K562 (cell line): ENCODE data around the gene PAQR7. TPM values are rescaled to one million over a fixed set of nuclear protein-coding genes. Genes with fewer than 3 reads are reported as not detected.
A peak's percentile ranks its signal among the peaks of the same experiment; 100 is the strongest.

Source experiments
- ATAC-seq: fragments of 200-7000 bp; cut with Tn5 transposase; 3 replicates; pipeline ENCODE4 v1.9.1; 2020; ENCODE audit warnings: moderate library complexity
- BruUV-seq: library from RNA; stranded (reverse); fragments of 400-500 nt; replicated peaks from 2 replicates; lab custom pipeline; 2021; lab: Mats Ljungman, UMichigan
- CTCF ChIA-PET: fragments of 300-600 bp; formaldehyde crosslinking; extraction: SDS; loops from one replicate; lab custom pipeline; 2021; ENCODE audit warnings: low intra/inter-chr PET ratio; lab: Yijun Ruan, JAX
- POLR2A ChIA-PET: fragments of 300-600, 350-650 bp; sonication (Branson Sonifier 250); formaldehyde crosslinking; extraction: SDS; loops from one replicate; lab custom pipeline; 2021; ENCODE audit warnings: antibody characterized with exemption, inconsistent platforms; lab: Yijun Ruan, JAX
- DNase-seq, 4 experiments: peaks; one replicate each; pipeline versions ENCODE4 v3.0.0 to v3.0.0-alpha.2; 2011 to 2018; ENCODE audit warnings: low spot score in 3 of 4, mixed read lengths in 3 of 4; ENCODE audit errors: extremely low read depth in 1 of 4
- FAIRE-seq: peaks from 2 replicates; lab custom pipeline; 2011; peaks lifted over from hg19 to GRCh38; lab: Jason Lieb, UNC
- H2AFZ ChIP-seq: 2 replicates; pipeline ENCODE4 v1.6.0; 2011; ENCODE audit warnings: low read depth, low read length, control low read depth, inconsistent platforms
- H3K27ac ChIP-seq: fragments of 200-600 bp; 3 replicates; pipeline ENCODE4 v1.8.0; 2011; ENCODE audit warnings: low read depth, mild to moderate bottlenecking, control low read depth, inconsistent platforms, low read length, moderate library complexity, mixed read lengths; ENCODE audit errors: extremely low read depth
- H3K27me3 ChIP-seq, 2 experiments: fragments of 300-600 bp in 1 of 2; 2 replicates in 1 of 2; 3 replicates in 1 of 2; pipeline versions ENCODE4 v1.6.0 to v1.8.0; 2011; ENCODE audit warnings: inconsistent platforms in 2 of 2, low read length in 2 of 2, mild to moderate bottlenecking in 1 of 2, mixed read lengths in 1 of 2, moderate library complexity in 1 of 2; ENCODE audit not compliant: control insufficient read depth in 2 of 2, insufficient read depth in 2 of 2
- H3K36me3 ChIP-seq: fragments of 300-600 bp; 3 replicates; pipeline ENCODE4 v1.8.0; 2011; ENCODE audit warnings: mild to moderate bottlenecking, low read length, inconsistent platforms; ENCODE audit not compliant: control insufficient read depth, insufficient read depth
- H3K4me1 ChIP-seq, 2 experiments: fragments of 200-600 bp in 1 of 2; replicated peaks in 1 of 2; 2 replicates in 1 of 2; 3 replicates in 1 of 2; pipeline versions ENCODE4 v1.5.1 to v1.8.0; 2011; ENCODE audit warnings: inconsistent platforms in 2 of 2, low read length in 2 of 2, mild to moderate bottlenecking in 1 of 2, mixed read lengths in 1 of 2, moderate library complexity in 1 of 2; ENCODE audit not compliant: control insufficient read depth in 2 of 2, insufficient read depth in 2 of 2
- H3K4me2 ChIP-seq: 2 replicates; pipeline ENCODE4 v1.6.1; 2011; ENCODE audit warnings: low read length, control low read depth, inconsistent platforms, mixed read lengths; ENCODE audit not compliant: insufficient read depth
- H3K4me3 ChIP-seq: fragments of 200-600 bp; sonication (generic), shearing (Covaris generic); 2 replicates; pipeline ENCODE4 v1.5.1; 2016; ENCODE audit warnings: control low read depth, inconsistent platforms
- H3K79me2 ChIP-seq: fragments of 200-600 bp; 3 replicates; pipeline ENCODE4 v1.8.0; 2011; ENCODE audit warnings: low read length, inconsistent platforms; ENCODE audit not compliant: control insufficient read depth, insufficient read depth
- H3K9ac ChIP-seq, 2 experiments: 2 replicates each; pipeline versions ENCODE4 v1.6.0 to v1.6.1; 2011; ENCODE audit warnings: low read depth in 2 of 2, low read length in 2 of 2, control low read depth in 1 of 2, inconsistent platforms in 1 of 2, mild to moderate bottlenecking in 1 of 2, mixed read lengths in 1 of 2; ENCODE audit not compliant: insufficient read depth in 1 of 2
- H3K9me1 ChIP-seq: one replicate; pipeline ENCODE4 v1.6.0; 2011; ENCODE audit warnings: inconsistent platforms, mild to moderate bottlenecking, low read length, moderate library complexity; ENCODE audit not compliant: control insufficient read depth, insufficient read depth
- H3K9me3 ChIP-seq: replicated peaks from 2 replicates; pipeline ENCODE4 v1.5.1; 2011; ENCODE audit warnings: low read depth, low read length, inconsistent platforms; ENCODE audit not compliant: control insufficient read depth, insufficient read depth
- H4K20me1 ChIP-seq: replicated peaks from 2 replicates; pipeline ENCODE4 v1.6.1; 2011; ENCODE audit warnings: low read length, inconsistent platforms, mixed read lengths; ENCODE audit not compliant: control insufficient read depth, insufficient read depth
- CHCHD3 ChIP-seq: fragments of 250-450 bp; sonication (Bioruptor Pico); IDR thresholded peaks from 2 replicates; pipeline ENCODE4 v2.1.2; 2022; ENCODE audit warnings: mild to moderate bottlenecking
- ETS2 ChIP-seq: IDR thresholded peaks from 2 replicates; pipeline ENCODE4 v1.6.1; 2016; ENCODE audit warnings: borderline replicate concordance, missing genetic modification characterization, mild to moderate bottlenecking, moderate library complexity, missing compliant biosample characterization; ENCODE audit not compliant: poor library complexity, severe bottlenecking
- FOSL1 ChIP-seq: fragments of 200-800 bp; sonication (Bioruptor generic); conservative IDR thresholded peaks from 2 replicates; pipeline ENCODE4 v1.6.1; 2016; ENCODE audit warnings: missing genetic modification characterization, missing compliant biosample characterization
- HLTF ChIP-seq: fragments of 450-650 bp; IDR thresholded peaks from 2 replicates; pipeline ENCODE4 v1.6.1; 2016
- HMGXB4 ChIP-seq: sonication (generic); formaldehyde crosslinking; IDR thresholded peaks from 2 replicates; pipeline ENCODE4 v1.8.1; 2023; ENCODE audit warnings: mild to moderate bottlenecking, missing genetic modification reagents
- KDM2B ChIP-seq: fragments of 250-450 bp; sonication (Bioruptor Pico); IDR thresholded peaks from 2 replicates; pipeline ENCODE4 v1.8.0; 2021; ENCODE audit warnings: mild to moderate bottlenecking, moderate library complexity
- MLX ChIP-seq, 2 experiments: fragments of 450-650 bp in 1 of 2; sonication (generic) in 1 of 2; formaldehyde crosslinking; conservative IDR thresholded peaks; 2 replicates each; pipeline versions ENCODE4 v1.4.0 to v1.8.1; 2020 to 2022; ENCODE audit warnings: mild to moderate bottlenecking in 1 of 2, missing genetic modification reagents in 1 of 2
- STAG1 ChIP-seq: sonication (generic); formaldehyde crosslinking; IDR thresholded peaks from 2 replicates; pipeline ENCODE4 v1.5.0; 2020; ENCODE audit warnings: missing genetic modification reagents, borderline replicate concordance
- TBL1XR1 ChIP-seq, 2 experiments: IDR thresholded peaks; 2 replicates each; pipeline ENCODE4 v1.6.1; 2012; ENCODE audit warnings: improper control_type of control experiment in 2 of 2, low read length in 2 of 2, mild to moderate bottlenecking in 1 of 2
- TRIM24 ChIP-seq, 2 experiments: fragments of 450-650 bp; IDR thresholded peaks; 2 replicates each; pipeline ENCODE4 v1.6.1; 2016
- TRIM28 ChIP-seq: fragments of 450-650 bp; IDR thresholded peaks from 2 replicates; pipeline ENCODE4 v1.6.1; 2017
- ZFP1 ChIP-seq: fragments of 450-650 bp; formaldehyde crosslinking; IDR thresholded peaks from 2 replicates; pipeline ENCODE4 v1.4.0; 2020; ENCODE audit warnings: mild to moderate bottlenecking, mixed read lengths
- ZNF12 ChIP-seq: sonication (generic); formaldehyde crosslinking; IDR thresholded peaks from 2 replicates; pipeline ENCODE4 v1.4.0; 2020; ENCODE audit warnings: mild to moderate bottlenecking, missing genetic modification reagents
- ZNF121 ChIP-seq: sonication (generic); formaldehyde crosslinking; conservative IDR thresholded peaks from 2 replicates; pipeline ENCODE4 v1.8.0; 2022; ENCODE audit warnings: missing genetic modification reagents
- ZNF232 ChIP-seq: sonication (generic); formaldehyde crosslinking; IDR thresholded peaks from 2 replicates; pipeline ENCODE4 v1.8.0; 2022; ENCODE audit warnings: mild to moderate bottlenecking, missing genetic modification reagents
- ZNF316 ChIP-seq: fragments of 450-650 bp; IDR thresholded peaks from 2 replicates; pipeline ENCODE4 v1.6.1; 2016
- ZNF551 ChIP-seq: fragments of 250-450 bp; sonication (Bioruptor Pico); IDR thresholded peaks from 2 replicates; pipeline ENCODE4 v1.5.0; 2021; ENCODE audit warnings: mild to moderate bottlenecking, moderate library complexity
- WGBS: fragments of 100-300 bp; shearing (Covaris generic); methylation state at CpG from one replicate; pipeline ENCODE4 v1.1.6; 2016; ENCODE audit warnings: low coverage, mixed read lengths; ENCODE audit not compliant: insufficient coverage; ENCODE audit errors: missing lambda C conversion rate; 5-methylcytosine and 5-hydroxymethylcytosine counted together
- in situ Hi-C: fragments of 300-500 bp; cut with MboI; formaldehyde crosslinking; loops from 4 replicates; pipeline ENCODE4 v1.15.0; 2018; ENCODE audit warnings: inconsistent platforms, mixed read lengths
- intact Hi-C: fragments of 100-400 bp; cut with micrococcal nuclease; formaldehyde crosslinking; loops from 2 replicates; pipeline ENCODE4 v1.14.2; 2022
- polyA plus RNA-seq, 8 experiments: library from polyadenylated mRNA; depleted of rRNA in 4 of 8; stranded (reverse) in 5 of 8; unstranded in 3 of 8; fragments of >200 nt; fragmentation: Nextera tagmentation in 2 of 8; fragmentation: Illumina TruSeq in 1 of 8; extraction: Ambion mirVana in 2 of 8; extraction: Trizol in 1 of 8; gene quantifications; 2 replicates each; pipeline versions ENCODE4 v1.2.1 to v1.2.3, GENCODE V29; 2011 to 2014; ENCODE audit warnings: inconsistent platforms in 1 of 8, missing spikeins in 1 of 8
- total RNA-seq, 7 experiments: library from RNA; depleted of rRNA in 6 of 7; stranded (reverse); fragments of >200 nt in 6 of 7; fragmentation: Illumina TruSeq in 2 of 7; extraction: Trizol in 2 of 7; gene quantifications; 2 replicates each; pipeline versions ENCODE4 v1.2.1 to v1.2.3, GENCODE V29; 2011 to 2021; ENCODE audit warnings: low replicate concordance in 1 of 7
- TF ChIP-seq, protein P1 (sequence below): fragments of 250-450 bp; sonication (Bioruptor Pico); IDR thresholded peaks from 2 replicates; pipeline ENCODE4 v1.5.0; 2021; ENCODE audit warnings: mild to moderate bottlenecking, moderate library complexity

PAQR7 gene
- total and polyA plus RNA-seq, 9 of the 15 experiments (the other 6 are each of a cell fraction or from before 2014, with no cell fraction given), result 1.1 to 5.2 (median 2.6) TPM

DNA sequence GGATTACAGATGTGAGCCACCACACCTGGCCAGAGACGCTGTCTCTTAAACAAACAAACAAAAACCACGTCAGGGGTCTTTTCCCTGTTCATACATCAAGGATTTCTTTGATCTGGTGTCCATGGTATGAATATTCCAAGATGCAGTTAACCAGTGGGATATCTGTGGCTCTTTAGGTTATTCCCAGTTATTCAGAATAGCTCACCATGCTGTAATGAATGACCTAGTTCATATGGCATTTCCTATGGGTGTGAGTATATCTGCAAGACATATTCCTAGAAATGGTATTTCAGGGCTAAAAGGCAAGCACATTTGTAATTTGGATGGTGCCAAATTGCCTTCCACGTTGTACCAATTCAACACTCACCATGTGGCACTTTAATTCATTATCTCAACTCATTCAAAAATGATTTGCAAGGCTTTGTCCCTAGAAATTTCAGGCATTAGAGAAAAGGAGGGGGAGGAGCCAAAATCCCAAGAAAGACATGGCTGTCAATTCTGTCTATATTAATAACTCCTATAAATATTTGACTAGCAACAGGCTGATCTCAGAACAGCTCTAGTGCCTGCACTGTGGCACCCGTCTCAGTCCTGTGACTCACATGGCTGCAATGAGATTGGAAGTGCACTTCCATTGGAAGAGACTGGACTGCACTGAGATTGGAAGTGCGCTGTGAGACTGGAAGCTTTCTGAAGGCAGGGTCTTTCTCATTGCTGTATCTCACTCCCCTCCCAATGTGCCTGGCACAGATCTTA is 36.7 kb upstream of the PAQR7 start:
- CTCF ChIA-PET, result no interaction called here
- Histone ChIP-seq H3K9me1 (no peaks in the 10 kb centered on the region), H3K4me3 (no peak overlapping the region), H3K4me1 (peaks cover 3 to 6% of the 10 kb centered on the region in 2 experiments; a peak in 2 of 5 replicates), H3K27ac (no peak overlapping the region), H3K9me3 (no peaks in the 10 kb centered on the region), H2AFZ (no peak overlapping the region), H3K27me3 (no peaks in the 10 kb centered on the region), H3K79me2 (no peaks in the 10 kb centered on the region), H4K20me1 (no peaks in the 10 kb centered on the region), H3K9ac (no peak overlapping the region), H3K4me2 (no peak overlapping the region), H3K36me3 (no peaks in the 10 kb centered on the region)
- DNase-seq (no peak), FAIRE-seq (no peak), ATAC-seq (no peak)
- intact Hi-C loops, result no loop called here
- 73% methylated on average over 5 of the region's 5 CpGs for WGBS
- in situ Hi-C loops, result no loop called here
- no TSS peak for BruUV-seq
- POLR2A ChIA-PET, result interaction anchor here (0.5 to 2.3 kb wide), 4 partner anchors 8 to 206 kb away, joined by 3 to 7 read pairs (median 3); no protein-coding TSS in a partner anchor
- TF ChIP-seq FOSL1 (tag), result no peak
- TF ChIP-seq, protein P1, sequence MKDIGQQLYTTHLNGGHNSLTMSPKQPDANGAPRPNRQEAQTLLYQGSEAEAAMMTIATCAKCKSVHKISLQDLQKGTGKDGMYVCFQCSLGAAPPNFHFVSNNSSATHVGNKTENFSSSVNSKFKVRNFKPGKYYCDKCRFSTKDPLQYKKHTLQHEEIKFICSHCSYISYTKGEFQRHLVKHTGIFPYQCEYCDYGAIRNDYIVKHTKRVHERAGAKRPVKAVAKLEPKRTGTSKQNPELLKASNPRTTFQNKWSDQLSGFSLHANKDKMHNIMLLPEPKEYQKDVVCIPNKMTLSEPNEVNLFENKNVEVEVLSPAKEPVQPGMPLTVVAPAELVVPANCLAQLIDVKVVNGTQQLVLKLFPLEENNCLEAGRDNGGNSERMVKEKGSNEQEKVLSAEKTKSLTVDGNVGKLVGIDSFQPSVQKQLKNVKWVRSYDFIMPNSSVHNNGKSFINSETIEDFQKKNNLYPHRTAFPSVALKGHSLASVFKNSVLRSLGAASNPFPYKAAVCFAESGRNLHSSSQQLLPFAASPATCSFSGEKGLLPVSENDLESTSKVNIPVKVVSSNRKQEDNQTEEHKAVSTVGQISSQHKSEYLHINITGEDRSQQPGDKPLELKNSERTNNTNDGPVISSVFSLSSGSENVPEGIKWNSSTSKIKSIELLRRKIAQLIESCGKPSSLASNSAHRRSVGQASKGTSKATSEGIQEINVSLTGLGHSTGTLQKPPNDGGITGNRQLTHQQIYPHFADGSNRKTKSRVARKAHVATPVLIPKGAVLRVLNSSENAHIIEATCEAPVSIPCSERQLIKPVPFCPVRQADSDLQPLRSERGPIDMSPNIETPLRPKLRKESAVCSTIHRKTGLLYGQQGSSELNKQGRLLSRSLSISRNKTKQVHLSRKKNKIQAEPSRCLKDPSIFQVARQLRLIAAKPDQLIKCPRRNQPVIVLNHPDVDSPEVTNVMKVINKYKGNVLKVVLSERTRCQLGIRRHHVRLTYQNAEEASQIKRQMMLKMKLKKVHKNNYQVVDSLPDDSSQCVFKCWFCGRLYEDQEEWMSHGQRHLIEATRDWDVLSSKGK, result no peak
- TF ChIP-seq TBL1XR1 (IDR thresholded peaks at IDR 0.05; ENCODE audit: low read length in 2 of 2), result no peak
- TF ChIP-seq ZFP1 (CRISPR knock-in tag), result no peak
- TF ChIP-seq ZNF551 (CRISPR knock-in tag), result no peak
- no peak for TF ChIP-seq MLX (CRISPR knock-in tag; conservative IDR thresholded peaks at IDR 0.05)
- no peak for TF ChIP-seq ZNF12 (CRISPR knock-in tag)
- 0 out of 2 replicates have a peak, but pooled peaks have one; percentile 42 for TF ChIP-seq TRIM28
- TF ChIP-seq ETS2 (tag), result no peak
- TF ChIP-seq KDM2B (CRISPR knock-in tag), result no peak
- peak; percentile 59 for TF ChIP-seq ZNF316
- TF ChIP-seq HMGXB4 (CRISPR knock-in tag), result no peak
- no peak for TF ChIP-seq ZNF232 (CRISPR knock-in tag)
- no peak for TF ChIP-seq HLTF
- TF ChIP-seq TRIM24 (IDR thresholded peaks at IDR 0.05), result 0 out of 4 replicates have a peak, but pooled peaks of 1 of the 2 experiments have one; percentile 20
- TF ChIP-seq CHCHD3 (CRISPR knock-in tag), result no peak
- TF ChIP-seq STAG1 (CRISPR knock-in tag), result no peak
- no peak for TF ChIP-seq ZNF121
